ENCODE data around the gene ZNF107.
"Not testable (repeated sequence)": the region's sequence is repeated elsewhere in the genome, so short reads cannot be mapped to it uniquely, and the experiment has no call there.

ZNF107 gene

DNA sequence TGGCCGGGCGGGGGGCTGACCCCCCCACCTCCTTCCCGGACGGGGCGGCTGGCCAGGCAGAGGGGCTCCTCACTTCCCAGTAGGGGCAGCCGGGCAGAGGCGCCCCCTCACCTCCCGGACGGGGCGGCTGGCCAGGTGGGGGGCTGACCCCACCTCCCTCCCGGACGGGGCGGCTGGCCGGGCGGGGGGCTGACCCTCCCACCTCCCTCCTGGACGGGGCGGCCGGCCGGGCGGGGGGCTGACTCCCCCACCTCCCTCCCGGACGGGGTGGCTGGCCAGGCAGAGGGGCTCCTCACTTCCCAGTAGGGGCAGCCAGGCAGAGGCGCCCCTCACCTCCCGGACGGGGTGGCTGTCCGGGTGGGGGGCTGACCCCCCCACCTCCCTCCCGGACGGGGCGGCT lies 72.5 kb downstream of the ZNF107 start:
- not testable (repeated sequence) for DNase-seq

GRCh38 chr7:64738953-64739352 lies 73.0 kb downstream of the ZNF107 start:
- DNase-seq, result not testable (repeated sequence)

DNA sequence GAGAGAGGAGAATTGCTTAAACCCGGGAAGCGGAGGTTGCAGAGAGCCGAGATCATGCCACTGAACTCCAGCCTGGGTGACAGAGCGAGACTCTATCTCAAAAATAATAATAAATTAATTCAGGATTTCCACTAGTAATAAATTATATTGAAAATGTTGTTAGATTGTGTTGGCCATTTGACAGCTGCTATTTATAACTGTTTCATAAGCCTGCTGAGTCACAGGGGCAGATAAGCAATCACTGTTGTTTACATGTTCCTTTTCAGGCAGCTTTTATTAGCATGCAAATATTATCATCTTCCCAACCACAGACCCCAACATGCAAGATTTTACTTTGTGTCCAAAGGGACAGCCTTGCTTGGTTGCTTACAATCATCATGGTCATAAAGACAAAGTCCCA lies 78.7 kb downstream of the ZNF107 start:
- no peak for DNase-seq

GRCh38 chr7:64747802-64748201 lies 81.9 kb downstream of the ZNF107 start:
- DNase-seq, result no peak

- DNase-seq, result no peak
Observed at GRCh38 chr7:64753032-64753431, 87.1 kb downstream of the ZNF107 start.

DNA sequence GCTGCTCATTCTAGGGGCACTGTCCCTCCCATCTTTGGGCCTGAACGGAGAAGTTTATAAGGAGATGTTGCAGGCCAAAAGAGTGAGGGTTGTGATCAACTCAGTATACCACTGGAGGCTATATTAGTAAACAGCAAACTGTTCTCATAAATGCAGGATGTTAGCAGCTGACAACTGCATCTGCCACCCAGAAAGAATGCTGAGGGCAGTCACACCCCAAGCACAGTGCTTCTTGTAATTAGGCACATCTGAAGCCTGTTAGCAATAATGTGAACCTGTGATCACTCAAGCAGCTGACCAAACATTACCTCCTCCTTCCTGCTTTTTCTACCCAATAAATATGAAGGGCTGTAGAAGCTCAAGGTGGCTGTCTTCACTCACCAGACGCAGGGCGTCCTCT lies 89.9 kb downstream of the ZNF107 start:
- no peak for DNase-seq

- DNase-seq, result no peak
Observed at GRCh38 chr7:64758151-64758550, 92.2 kb downstream of the ZNF107 start.

Measured in RPMI8226 (cell line).